Activated T-cell treated with anti-CD3 and anti-CD28 coated beads, Interleukin-2, amount 50 U/mL, for 48 hours (primary cell): ENCODE data around the gene TMBIM4.
"Not testable (repeated sequence)": the region's sequence is repeated elsewhere in the genome, so short reads cannot be mapped to it uniquely, and the experiment has no call there.

Experiments used
- DNase-seq, 2 experiments: peaks; one replicate each; pipeline ENCODE4 v3.0.0-alpha.2; 2020

Gene TMBIM4

GRCh38 chr12:66182956-66183355 is 13.2 kb upstream of the TMBIM4 start:
- DNase-seq, result no peak

GRCh38 chr12:66176105-66176900 is 6.5 kb upstream of the TMBIM4 start:
- no peak for DNase-seq

- not testable (repeated sequence) for DNase-seq
These were observed 4.9 kb upstream of the TMBIM4 start for GRCh38 chr12:66174391-66175325.

DNA sequence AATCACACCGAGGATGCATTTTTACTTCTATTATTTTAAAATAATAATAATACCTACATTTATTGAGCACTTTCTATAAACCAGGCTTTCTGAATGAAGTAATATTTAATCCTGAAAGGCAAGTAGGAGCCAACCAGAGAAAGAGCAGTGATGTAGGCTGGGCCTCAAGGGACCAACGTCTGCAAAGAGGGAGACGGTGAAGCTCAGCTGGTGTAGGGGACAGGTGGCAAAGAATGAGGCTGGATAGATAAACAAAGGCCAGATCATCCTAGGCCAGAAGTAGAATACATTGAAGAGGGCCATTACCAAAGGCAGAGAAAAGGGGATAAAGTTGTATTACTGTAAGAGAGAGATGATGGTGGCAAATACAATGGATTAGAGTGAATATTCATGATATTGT is 810 bp upstream of the TMBIM4 start:
- DNase-seq, result no peak

DNA sequence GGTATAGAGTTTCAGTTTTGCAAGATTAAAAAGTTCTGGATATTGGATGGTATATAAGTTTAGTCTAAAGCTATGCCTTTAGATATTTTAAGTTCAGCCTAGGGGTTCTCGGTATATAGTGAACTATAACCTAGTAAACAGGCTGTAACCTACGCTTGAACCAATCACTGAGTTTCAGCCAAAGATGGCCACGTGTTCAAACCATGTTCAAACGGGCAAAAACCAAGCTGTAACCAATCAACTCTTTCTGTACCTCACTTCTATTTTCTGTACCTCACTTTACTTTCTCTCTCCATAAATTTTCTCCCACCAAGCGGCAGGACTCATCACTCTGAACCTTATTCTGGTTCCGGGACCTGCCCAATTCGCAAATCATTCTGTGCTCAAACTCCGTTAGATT is 1.4 kb downstream of the TMBIM4 start:
- no peak for DNase-seq

- no peak for DNase-seq
These were observed 3.2 kb downstream of the TMBIM4 start for GRCh38 chr12:66166561-66166960.

- DNase-seq, result no peak
These were observed 4.7 kb downstream of the TMBIM4 start for GRCh38 chr12:66165141-66165540.

DNA sequence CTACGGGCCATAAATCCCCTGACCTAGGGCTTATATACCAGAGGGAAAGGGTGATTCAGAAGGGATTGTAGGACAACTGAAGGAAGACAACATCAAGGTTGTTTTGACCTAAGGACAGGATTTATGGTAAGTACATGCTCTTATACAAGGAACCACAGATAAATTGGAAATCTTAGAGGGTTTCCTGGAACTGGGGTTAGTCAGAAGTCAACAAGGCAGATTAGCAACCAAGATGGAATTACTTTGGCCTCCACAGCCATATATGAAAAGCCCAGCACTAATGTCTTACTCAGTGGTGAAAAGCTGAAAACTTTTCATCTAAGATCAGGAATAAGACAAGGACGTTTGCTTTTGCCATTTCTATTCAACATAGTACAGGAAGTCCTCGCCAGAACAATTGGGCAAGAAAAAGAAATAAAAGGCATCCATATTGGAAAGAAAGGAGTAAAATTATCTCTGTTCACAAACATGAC is 5.4 kb downstream of the TMBIM4 start:
- no peak for DNase-seq

GRCh38 chr12:66163289-66163688 is 6.5 kb downstream of the TMBIM4 start:
- no peak for DNase-seq

- DNase-seq, result no peak
These were observed 7.1 kb downstream of the TMBIM4 start for GRCh38 chr12:66162701-66163100.

GRCh38 chr12:66160704-66161103 is 9.1 kb downstream of the TMBIM4 start:
- no peak for DNase-seq

DNA sequence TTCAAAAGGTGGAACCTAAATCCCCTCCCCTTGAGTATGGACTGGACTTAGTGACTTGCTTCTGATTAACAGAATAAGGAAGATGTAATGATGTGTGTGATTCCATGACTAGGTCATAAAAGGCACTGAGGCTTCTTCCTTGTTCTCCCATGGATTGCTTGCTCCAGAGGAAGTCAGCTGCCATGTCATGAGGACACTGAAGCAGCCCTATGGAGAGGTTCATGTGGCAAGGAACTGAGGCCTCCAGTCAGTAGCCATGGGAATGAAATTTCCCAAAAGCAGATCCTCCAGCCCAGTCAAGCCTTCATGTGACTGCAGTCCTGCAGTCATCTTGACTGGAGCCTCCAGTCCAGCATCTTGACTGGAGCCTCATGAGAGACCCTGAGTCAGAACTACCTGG is 10.7 kb downstream of the TMBIM4 start:
- no peak for DNase-seq

DNA sequence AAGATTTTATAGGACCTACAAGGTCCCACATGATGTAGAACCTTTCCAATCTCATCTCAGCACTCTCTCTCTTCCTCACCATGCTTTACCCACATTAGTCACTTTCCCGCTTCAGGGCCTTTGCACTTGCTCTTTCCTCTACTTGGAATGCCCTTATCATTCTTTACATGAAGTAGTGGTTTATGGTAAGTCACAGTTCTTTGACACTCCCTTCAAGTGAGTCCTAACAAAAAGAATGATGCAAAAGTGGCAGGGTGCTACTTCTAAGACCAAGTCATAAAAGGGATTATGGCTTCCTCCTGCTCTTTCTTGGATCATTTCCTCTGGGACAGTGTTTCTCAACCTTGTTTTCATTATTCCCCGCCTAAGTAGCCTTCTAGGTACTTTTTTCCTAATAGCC is 13.1 kb downstream of the TMBIM4 start:
- no peak for DNase-seq

- DNase-seq, result no peak
These were observed 15.0 kb downstream of the TMBIM4 start for GRCh38 chr12:66154776-66155175.

DNA sequence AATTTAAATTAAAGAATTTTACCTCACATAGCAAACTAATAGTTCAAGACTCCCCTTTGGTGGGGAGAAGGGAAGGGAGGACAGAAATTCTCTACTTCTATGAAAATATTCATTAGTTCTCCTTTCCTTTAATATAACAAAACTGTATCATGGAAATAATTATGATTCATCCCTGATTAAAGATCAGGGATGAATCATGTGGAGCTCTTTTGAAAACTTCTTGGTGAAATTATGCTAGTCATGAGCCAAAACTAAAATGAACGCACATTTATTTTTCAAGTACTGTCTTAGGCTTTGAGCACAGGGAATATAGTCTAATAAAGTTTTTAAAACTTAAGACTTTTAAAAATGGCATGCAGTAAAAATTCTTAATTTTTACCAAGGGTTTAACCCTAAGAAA is 17.1 kb downstream of the TMBIM4 start:
- DNase-seq, result no peak

DNA sequence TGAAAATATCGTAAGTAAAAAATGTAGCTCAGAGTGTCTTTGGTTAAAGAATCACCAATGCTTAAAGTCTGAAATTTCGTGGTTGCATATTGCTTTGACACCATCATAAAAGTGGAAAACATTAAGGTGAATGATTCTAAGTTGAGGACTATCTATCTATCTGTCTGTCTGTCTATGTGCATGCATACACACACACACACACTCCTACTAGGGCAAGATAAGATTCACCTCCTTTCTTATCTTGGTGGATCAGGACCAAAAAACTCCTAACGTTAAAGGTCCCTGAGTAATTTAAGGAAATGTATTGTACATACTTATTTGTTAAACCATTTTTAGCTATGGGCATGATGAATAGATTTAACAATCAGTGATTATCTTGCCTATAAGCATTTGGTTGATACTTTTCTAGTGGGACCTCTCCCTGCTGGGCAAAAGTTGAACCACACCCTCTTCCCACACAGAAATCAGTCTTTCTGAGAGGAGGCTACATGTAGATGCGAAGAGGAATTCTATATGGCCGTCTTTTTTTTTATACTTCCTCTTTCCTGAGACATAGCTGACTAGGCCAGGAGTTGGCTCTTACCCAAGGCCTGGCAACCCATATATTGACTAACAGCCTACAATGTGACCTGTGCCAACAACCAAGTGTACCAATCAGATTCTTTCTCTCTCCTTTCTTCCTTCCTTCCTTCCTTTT is 19.9 kb downstream of the TMBIM4 start:
- no peak for DNase-seq

DNA sequence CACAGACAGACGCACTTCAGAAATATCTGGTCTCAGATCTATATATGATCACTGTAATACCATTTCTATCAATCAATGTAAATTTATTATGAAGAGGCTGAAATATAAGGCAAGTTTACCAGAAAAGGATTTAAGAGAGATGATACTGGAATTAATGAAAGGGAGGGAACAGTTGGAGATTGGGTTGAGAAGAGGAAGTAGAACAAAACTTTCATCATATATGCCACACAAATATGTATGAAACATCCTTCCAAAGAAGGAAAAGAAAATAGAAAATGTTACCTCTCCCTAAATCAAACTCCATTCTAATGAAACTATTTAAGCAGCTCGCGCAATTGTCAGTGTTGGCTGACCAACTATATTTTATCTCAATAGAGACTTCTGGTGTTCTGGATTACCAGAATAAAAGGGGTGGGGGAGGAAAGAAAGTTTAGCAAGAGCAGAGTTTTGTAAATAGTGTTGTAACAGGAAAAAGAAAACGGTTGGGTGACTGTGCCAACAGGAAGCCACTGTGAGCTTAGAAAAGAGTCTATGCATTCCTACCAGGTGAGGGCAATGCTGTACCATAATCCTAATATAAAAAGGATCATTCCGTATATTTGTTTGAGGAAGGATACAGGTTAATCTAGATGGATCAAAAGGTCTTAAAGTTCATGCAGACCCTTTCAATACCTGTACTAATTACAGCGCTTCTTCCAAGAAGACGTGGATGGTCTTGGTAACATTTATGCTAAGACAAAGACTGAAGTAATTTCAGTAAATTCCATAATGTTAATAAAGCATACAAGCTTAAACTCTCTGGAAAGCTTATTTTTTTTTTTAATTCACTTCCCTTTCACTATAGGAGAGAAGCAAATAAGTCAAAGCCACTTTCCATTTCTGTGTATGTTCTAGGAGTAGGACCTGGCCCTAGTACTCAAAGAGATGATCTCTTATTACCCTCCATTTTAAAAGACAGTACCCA is 24.7 kb downstream of the TMBIM4 start:
- DNase-seq, result no peak

DNA sequence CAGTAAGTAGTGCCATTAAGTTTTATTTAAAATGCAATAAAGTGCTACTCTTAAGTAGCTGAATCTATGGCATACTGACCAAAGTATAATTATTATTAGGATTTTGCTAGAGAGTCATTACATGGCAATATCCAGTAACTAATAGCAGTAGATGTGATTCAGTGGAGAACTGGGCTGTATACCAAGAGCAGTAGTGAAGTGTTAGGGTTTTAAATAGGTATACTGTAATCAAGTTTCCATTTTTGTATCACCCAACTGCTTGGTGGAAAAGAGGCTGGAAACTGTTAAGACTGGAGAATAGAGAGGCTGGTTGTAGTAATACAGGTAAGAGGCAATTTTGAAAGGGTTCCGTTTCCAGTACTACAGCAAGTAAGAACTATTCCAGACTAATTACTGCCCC is 25.9 kb downstream of the TMBIM4 start:
- DNase-seq, result no peak

DNA sequence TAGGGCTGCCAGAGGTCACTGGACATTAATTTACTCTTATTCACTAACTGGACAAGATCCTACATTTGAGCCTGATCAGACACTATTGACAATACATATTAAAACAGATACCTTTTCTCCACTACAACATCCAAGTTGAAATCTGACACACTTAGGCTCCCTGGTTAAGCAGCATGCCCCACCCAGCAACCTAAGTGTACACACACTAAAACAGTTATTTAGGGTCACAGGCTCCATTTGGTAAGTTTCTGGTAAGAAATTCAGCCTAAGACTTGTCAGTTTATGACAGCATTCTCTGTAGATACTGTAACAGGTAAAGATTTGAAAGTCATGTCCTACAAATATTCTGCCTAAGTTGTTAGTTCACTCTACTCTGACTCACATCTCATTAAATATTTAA is 27.0 kb downstream of the TMBIM4 start:
- DNase-seq, result no peak

DNA sequence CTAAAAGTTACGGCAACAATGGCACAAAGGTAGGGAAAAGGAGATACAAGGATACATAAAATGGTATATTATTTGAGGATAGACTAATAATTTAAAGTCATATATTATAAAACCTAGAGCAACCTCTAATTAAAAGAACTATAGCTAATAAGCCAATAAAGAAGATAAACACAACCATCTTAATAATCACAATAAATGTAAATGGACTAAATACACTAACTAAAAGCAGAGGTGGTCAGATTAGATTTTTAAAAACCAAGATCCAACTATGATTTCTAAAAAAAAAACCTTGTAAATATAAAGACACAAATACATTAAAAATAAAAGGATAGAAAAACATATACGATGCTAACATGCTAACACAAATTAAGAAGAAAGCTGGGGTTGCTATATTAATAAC is 28.5 kb downstream of the TMBIM4 start:
- DNase-seq, result no peak

DNA sequence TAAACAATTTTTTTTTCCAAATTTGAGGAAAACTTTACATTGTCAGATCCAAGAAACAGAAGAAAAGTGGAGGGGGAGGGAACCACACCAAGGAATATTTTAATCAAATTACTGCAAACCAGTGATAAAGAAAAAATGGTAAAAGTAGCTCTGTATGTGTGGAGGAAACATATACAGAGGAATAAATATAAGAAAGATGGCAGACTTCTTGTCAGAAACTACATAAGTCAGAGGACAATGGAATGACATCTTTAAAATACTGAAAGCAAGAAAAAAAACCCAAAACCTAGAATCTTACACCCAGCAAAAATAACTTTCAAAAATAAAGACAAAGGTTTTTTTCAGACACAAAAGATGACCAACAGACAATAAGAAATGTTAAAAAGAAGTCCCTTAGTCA is 29.1 kb downstream of the TMBIM4 start:
- no peak for DNase-seq

DNA sequence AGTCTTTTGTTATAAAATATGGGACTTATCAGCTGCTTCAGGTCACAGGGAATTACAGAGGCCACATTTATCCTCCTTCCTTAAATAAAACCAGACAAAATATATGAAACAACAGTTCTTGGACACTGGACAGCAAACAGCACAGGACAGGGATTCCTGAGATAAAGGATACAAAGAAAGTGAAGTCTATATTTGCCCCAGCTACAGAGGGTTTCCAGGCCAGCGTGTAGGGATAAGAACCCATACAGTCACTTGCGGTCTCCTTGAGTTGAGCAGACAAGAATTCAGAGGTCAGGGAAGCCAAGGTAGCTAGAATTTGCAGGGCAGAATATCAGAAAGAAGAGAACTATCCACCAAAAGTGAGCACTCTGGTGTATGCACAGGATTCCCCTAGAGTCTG is 30.5 kb downstream of the TMBIM4 start:
- DNase-seq, result no peak
